ENCODE measurements around the gene NSD2.

NSD2 gene

GRCh38 chr4:1862055-1862911 lies 8.9 kb upstream of the NSD2 start:
- no peak overlapping the region for H3K27ac ChIP-seq
- DNase-seq (ENCODE audit: low read depth, low spot score) = no peak

DNA sequence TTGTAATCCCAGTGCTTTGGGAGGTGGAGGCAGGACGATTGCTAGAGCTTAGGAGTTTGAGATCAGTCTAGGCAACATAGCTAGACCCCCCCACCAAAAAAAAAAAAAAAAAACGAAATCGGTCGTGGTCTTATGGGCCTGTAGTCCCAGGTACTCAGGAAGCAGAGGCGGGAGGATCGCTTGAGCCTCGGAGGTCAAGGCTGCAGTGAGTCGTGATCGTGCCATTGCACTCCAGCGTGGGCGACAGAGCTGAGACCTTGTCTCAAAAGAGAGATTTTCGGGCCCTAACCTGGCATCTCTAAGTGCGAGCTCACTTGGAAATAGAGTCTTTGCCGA lies 8.3 kb upstream of the NSD2 start:
- no peak overlapping the region for H3K27ac ChIP-seq
- no peak for DNase-seq (ENCODE audit: low read depth, low spot score)

DNA sequence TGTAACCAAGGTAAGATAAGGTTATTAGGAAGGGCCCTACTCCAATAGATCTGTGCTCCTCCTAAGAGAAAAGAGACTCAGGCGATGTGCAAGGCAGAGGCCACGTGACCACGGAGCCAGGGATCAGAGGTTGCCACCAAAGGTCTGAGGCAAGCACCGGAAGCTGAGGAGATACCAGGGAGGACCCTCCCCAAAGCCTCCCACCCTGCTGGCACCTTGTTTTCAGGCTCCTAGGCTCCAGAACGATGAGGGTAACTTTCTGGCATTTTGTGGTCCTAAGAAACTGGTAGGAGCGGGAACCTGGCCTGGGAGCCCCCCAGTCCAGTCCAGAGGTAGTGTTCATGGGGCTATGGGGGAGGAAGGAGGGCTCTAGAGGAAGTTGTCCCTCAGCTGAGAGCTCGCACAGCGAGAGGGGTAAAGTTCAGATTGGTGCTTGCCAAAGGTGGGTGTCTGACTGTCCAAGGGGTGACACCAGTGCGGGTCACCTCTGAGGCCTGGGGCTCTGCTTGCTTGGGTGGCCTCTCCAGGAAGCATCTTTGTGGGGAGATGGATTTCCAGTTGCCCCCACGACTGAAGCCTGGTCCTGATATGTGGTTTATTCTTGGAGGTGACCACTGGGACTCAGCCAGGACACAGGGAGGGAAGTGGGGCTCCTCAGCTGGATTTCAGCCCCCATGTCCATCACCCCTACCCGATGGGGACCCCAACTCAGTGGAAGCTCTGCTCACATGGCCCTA lies 7.7 kb upstream of the NSD2 start:
- H3K27ac ChIP-seq = no peak overlapping the region
- DNase-seq (ENCODE audit: low read depth, low spot score) = no peak

GRCh38 chr4:1864076-1865008 lies 6.9 kb upstream of the NSD2 start:
- no peak for DNase-seq (ENCODE audit: low read depth, low spot score)
- no peak overlapping the region for H3K27ac ChIP-seq

DNA sequence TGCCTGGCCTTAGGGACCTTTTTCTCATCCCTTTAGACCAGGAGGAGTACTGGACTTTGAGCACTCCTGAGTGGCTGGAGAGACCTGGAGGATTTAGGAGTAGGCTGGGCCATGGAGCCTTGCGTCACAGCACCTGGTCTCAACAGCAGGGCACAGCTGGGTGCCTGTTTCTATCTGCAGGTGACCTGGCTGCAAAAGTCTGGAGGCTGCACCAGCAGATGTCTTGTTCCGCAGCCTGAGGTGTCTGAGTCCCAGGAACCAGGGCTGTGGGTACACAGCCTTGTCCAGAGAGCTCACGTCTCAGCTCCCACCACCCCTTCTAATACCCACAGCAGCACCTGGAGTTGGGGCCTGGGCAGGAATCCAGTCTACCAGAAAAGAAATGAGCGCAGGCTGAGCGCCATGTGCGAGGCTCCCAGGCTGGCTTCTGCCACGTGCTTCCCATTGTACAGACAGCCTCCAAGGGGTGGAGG lies 5.0 kb upstream of the NSD2 start:
- no peak overlapping the region for H3K27ac ChIP-seq
- no peak for DNase-seq (ENCODE audit: low read depth, low spot score)

DNA sequence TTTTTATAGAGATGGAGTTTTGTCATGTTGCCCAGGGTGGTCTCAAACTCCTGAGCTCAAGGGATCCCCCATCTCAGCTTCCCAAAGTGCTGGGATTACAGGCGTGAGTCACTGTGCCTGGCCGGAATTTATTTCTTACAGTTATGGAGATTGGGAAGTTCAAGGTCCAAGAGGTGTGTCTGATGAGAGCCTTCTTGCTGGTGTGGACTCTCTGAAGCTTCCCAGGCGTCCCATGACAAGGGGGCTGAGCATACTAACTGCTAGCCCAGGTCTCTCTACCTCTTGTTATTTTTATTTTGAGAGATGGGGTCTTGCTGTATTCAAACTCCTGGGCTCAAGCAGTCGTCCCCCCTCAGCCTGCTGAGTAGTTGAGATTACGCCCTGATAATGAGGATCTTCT lies 2.9 kb upstream of the NSD2 start:
- no peak for DNase-seq (ENCODE audit: low read depth, low spot score)
- H3K27ac ChIP-seq = no peak overlapping the region

DNA sequence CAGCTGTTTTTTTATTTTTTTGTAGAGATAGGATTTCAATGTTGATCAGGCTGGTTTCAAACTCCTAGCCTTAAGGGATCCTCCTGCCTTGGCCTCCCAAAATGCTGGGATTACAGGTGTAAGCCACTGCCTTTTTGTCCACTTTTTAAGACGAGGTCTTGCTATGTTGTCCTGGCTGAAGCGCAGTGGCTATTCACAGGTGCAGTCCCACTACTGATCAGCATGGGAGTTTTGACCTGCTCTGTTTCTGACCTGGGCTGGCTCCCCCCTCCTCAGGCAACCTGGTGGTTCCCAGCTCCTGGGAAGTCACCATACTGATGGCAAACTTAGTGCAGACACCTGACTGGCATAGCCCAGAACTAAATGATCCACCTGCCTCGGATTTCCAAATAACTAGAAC lies 2.3 kb upstream of the NSD2 start:
- no peak for DNase-seq (ENCODE audit: low read depth, low spot score)
- no peak overlapping the region for H3K27ac ChIP-seq

DNA sequence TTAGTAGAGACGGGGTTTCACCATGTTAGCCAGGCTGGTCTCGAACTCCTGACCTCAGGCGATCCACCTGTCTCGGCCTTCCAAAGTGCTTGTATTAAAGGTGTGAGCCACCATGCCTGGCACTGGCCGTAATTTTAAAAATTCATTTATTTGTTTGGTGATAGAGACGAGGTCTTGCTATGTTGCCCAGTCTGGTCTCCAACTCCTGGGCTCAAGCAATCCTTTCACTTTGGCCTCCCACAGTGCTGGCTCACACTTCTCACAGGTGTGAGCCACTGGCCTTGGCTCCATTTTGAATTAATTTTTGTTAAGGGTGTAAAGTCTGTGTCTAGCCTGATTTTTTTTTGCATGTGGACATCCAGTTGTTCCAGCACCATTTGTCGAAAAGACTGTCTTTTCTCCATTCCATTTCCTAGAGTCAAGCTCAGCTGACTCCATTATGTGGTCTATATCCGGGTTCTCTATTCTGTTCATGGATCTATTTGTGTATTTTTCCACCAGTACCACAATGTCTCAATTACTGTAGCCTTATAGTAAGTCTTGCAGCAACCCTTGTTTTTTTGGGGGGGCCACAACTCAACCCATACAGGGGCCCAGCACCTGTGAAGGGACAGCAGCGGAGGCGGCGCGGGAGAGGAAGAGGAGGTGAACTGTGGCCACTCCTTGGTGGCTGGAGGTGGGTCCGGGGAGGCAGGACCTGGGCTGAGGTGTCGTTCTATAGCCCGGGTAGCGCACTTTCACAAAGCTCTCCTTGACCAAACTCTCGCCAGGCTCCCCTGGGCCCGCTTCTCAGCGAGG lies 1.5 kb upstream of the NSD2 start:
- DNase-seq (ENCODE audit: low read depth, low spot score) = no peak
- H3K27ac ChIP-seq = peak overlapping the region; percentile 88

DNA sequence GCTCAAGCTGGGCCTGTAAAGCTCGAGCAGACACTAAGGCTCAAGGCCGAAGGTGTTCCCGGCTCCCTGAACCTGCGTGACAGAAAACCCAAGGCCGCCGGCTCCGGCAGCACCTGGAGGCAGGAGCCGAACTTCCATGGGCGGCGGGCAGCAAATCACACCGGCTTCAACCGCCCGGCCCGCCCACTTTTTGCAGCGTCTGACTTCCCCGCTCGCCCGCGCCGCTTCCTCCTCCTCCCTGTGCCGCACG lies 940 bp upstream of the NSD2 start:
- peak overlapping the region; percentile 88 for H3K27ac ChIP-seq
- peak; percentile 51 for DNase-seq (ENCODE audit: low read depth, low spot score)

DNA sequence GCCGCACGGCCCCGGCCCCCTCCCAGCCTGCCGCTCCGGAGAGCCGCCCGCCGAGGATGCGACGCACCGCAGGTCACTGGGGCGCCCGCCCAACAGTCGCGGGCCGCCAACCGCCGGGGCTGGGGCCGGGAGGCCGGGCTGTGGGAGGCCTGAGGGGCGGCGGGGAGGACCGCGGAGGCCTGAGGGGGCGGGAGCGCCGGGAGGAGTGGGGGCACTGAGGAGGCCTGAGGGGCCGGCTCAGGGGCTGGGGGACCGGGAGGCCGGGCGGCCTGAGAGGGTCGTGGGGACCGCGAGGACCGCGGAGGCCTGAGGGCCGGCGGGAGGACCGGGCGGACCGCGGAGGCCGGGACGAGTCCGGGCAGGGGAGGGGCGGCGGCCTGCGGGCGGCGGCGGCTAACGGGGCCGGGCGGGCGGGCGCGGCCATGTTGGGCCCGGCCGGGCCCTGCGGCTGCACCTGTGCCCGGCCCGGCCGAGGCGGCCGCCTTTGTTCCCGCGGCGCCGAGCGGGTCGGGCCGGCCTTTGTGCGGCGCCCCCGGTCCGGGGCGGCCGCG lies 353 bp downstream of the NSD2 start:
- peak overlapping the region; percentile 79 for H3K27ac ChIP-seq
- no peak for DNase-seq (ENCODE audit: low read depth, low spot score)

DNA sequence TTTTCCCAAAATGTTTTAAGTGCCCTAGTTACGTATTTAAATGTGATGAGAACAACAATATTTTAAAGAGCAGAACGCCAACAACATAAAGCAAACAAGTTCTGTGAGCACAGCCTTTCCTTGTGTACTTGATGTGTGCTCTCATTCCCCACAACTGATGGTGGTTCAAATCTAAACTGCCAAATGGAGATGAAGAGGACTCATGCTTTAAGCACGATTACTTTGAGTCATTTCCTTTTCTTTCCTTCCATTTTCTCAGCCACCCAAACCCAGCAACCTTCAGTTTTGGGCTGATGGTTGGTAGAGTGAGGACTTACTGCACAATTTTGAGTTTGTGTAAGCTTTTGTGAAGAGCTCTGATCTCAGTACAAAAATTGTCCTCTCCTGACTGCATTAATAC lies 1.7 kb downstream of the NSD2 start:
- H3K27ac ChIP-seq = peak overlapping the region; percentile 79
- DNase-seq (ENCODE audit: low read depth, low spot score) = no peak

GRCh38 chr4:1873291-1873690 lies 2.1 kb downstream of the NSD2 start:
- no peak for DNase-seq (ENCODE audit: low read depth, low spot score)
- H3K27ac ChIP-seq = peak overlapping the region; percentile 79

- peak overlapping the region; percentile 79 for H3K27ac ChIP-seq
- DNase-seq (ENCODE audit: low read depth, low spot score) = no peak
Observed at GRCh38 chr4:1873776-1874175, 2.6 kb downstream of the NSD2 start.

DNA sequence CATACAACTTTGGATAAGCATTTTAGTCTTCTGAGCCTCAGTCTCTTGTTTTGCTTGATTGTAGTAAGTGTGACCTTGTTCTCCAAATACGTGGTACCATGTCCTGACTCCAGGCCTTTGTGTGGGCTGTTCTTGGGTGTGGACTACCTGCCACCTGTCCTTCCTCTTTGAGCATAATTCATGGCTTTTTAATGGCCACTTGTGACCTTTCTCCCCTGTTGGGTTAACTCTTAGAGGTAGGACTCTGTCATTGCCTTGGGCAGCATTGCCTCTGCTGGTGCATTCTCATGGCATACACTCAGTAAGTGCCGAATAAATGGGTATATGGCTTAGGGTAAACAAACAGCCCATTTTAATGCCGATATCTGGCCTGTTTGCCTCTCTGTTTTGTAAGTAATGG lies 3.0 kb downstream of the NSD2 start:
- DNase-seq (ENCODE audit: low read depth, low spot score) = no peak
- H3K27ac ChIP-seq = peak overlapping the region; percentile 79

- DNase-seq (ENCODE audit: low read depth, low spot score) = no peak
- no peak overlapping the region for H3K27ac ChIP-seq
Observed at GRCh38 chr4:1879485-1879884, 8.3 kb downstream of the NSD2 start.

GRCh38 chr4:1880332-1880731 lies 9.1 kb downstream of the NSD2 start:
- H3K27ac ChIP-seq = no peak overlapping the region
- no peak for DNase-seq (ENCODE audit: low read depth, low spot score)

DNA sequence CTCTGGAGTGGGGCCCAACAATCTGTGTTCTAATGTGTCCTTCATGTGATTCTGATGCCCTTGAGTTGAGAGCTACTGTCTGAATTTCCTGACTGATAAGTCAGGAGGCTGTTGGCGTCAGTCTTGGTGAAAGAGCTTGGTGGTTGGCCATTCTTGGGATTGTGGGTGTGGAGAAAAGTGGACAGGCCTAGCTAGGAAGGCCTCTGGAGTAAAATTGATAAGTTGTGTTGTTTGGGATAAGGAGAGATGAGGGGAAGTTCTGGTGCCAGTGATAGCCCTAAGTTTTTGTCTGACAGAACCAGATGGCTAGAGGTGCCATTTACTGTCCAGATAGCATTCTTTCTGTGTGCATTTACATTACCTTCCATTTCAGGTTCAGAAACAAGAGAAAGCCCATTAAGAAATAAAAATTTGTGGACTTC lies 11.7 kb downstream of the NSD2 start:
- DNase-seq (ENCODE audit: low read depth, low spot score) = no peak
- H3K27ac ChIP-seq = no peak overlapping the region

- no peak for DNase-seq (ENCODE audit: low read depth, low spot score)
- no peak overlapping the region for H3K27ac ChIP-seq
Observed at GRCh38 chr4:1883583-1883982, 12.4 kb downstream of the NSD2 start.

DNA sequence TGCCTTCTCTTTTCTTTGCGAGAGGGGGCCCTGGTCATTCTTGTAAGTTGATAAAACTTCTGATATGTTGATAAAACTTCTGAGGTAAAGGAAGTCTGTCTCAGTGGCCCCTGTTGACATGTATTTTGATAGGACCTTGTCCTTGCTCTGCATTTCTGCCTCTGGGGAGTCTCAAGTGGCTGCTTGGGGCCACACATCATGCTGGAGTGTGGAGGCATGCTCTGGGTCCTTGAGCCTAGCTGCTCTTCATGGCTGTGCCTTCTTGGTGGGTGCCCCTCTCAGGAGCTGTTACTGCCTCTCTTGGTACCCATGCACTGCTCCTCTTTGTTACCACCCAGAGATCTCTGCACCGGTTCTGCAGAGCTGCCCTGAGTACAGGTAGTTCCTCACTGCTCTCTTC lies 14.2 kb downstream of the NSD2 start:
- no peak overlapping the region for H3K27ac ChIP-seq
- no peak for DNase-seq (ENCODE audit: low read depth, low spot score)

DNA sequence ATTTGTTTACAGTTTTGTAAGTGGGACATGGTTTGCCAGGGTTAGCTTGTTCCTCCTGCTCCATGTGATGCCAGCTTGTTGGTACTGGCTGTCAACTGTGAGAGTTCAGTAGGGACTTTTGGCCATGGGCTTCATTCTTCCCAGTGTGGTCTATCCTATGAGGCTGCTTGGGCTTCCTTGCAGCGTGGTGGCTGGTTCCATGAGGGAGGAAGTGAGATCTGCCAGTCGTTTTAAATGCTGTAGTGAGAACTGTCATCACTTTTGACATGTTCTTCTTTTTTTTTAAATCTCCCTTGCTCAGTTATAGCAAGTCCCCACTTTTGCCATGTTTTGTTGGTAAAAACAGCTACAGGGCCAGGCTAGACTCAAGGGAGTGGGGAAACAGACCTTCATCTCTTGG lies 15.9 kb downstream of the NSD2 start:
- H3K27ac ChIP-seq = no peak overlapping the region
- no peak for DNase-seq (ENCODE audit: low read depth, low spot score)

Data from epithelial cell of prostate (primary cell).